ENCODE results near the gene GLYR1.

Gene GLYR1

GRCh38 chr16:4876646-4877379 lies 29.7 kb upstream of the GLYR1 start:
- no peak for TF ChIP-seq CTCF (IDR thresholded peaks at IDR 0.05)
- DNase-seq = no peak
- H3K27ac Mint-ChIP-seq = no peak overlapping the region
- peaks cover 50% of the 10 kb centered on the region for H3K36me3 Mint-ChIP-seq (ENCODE audit: low read depth)
- H3K9me3 Mint-ChIP-seq = no peaks in the 10 kb centered on the region
- H3K27me3 Mint-ChIP-seq (ENCODE audit: low read depth, poor library complexity) = no peaks in the 10 kb centered on the region
- no peak overlapping the region for H3K4me3 Mint-ChIP-seq
- no peaks in the 10 kb centered on the region for H3K4me1 Mint-ChIP-seq

GRCh38 chr16:4874666-4875065 lies 27.6 kb upstream of the GLYR1 start:
- DNase-seq = no peak
- peaks cover 53% of the 10 kb centered on the region for H3K36me3 Mint-ChIP-seq (ENCODE audit: low read depth)
- TF ChIP-seq CTCF (IDR thresholded peaks at IDR 0.05) = no peak

GRCh38 chr16:4873091-4873490 lies 26.0 kb upstream of the GLYR1 start:
- no peak for TF ChIP-seq CTCF (IDR thresholded peaks at IDR 0.05)
- Mint-ChIP-seq H3K9me3 (no peaks in the 10 kb centered on the region), H3K27ac (no peak overlapping the region), H3K27me3 (ENCODE audit: low read depth, poor library complexity) (no peaks in the 10 kb centered on the region), H3K4me1 (no peaks in the 10 kb centered on the region), H3K36me3 (ENCODE audit: low read depth) (peaks cover 50% of the 10 kb centered on the region), H3K4me3 (no peak overlapping the region)
- DNase-seq = no peak

More at GRCh38 chr16:4874666-4875065, 27.6 kb upstream of the GLYR1 start:
- H3K4me1 Mint-ChIP-seq = no peaks in the 10 kb centered on the region
- H3K4me3 Mint-ChIP-seq = no peak overlapping the region
- H3K27ac Mint-ChIP-seq = peak overlapping the region; percentile 20
- no peaks in the 10 kb centered on the region for H3K27me3 Mint-ChIP-seq (ENCODE audit: low read depth, poor library complexity)
- H3K9me3 Mint-ChIP-seq = no peaks in the 10 kb centered on the region

GRCh38 chr16:4871071-4871470 lies 24.0 kb upstream of the GLYR1 start:
- H3K9me3 Mint-ChIP-seq = no peaks in the 10 kb centered on the region
- no peaks in the 10 kb centered on the region for H3K4me1 Mint-ChIP-seq
- H3K36me3 Mint-ChIP-seq (ENCODE audit: low read depth) = peaks cover 52% of the 10 kb centered on the region
- H3K27me3 Mint-ChIP-seq (ENCODE audit: low read depth, poor library complexity) = no peaks in the 10 kb centered on the region
- no peak for TF ChIP-seq CTCF (IDR thresholded peaks at IDR 0.05)
- no peak for DNase-seq
- H3K27ac Mint-ChIP-seq = peak overlapping the region; percentile 47
- no peak overlapping the region for H3K4me3 Mint-ChIP-seq

GRCh38 chr16:4870138-4870671 lies 23.1 kb upstream of the GLYR1 start:
- DNase-seq = no peak
- H3K27me3 Mint-ChIP-seq (ENCODE audit: low read depth, poor library complexity) = no peaks in the 10 kb centered on the region
- H3K4me1 Mint-ChIP-seq = no peaks in the 10 kb centered on the region
- TF ChIP-seq CTCF (IDR thresholded peaks at IDR 0.05) = no peak
- no peaks in the 10 kb centered on the region for H3K9me3 Mint-ChIP-seq
- H3K36me3 Mint-ChIP-seq (ENCODE audit: low read depth) = peaks cover 46% of the 10 kb centered on the region
- no peak overlapping the region for H3K4me3 Mint-ChIP-seq
- no peak overlapping the region for H3K27ac Mint-ChIP-seq

Measured in nephron progenitor cell (in vitro differentiated cells).